Stimulated activated CD4-positive, alpha-beta T cell treated with anti-CD3 and anti-CD28 coated beads, Interleukin-15, amount 100 ng/mL, for 48 hours (primary cell): ENCODE measurements around the gene IRF4.

Experiments used
- DNase-seq, 2 donors: peaks; one replicate each; pipeline ENCODE4 v3.0.0-alpha.2; 2020; ENCODE audit warnings: low read depth in 2 of 2

Gene IRF4

GRCh38 chr6:398065-398464 lies 6.5 kb downstream of the IRF4 start:
- DNase-seq: no peak

GRCh38 chr6:398558-399078 lies 7.1 kb downstream of the IRF4 start:
- no peak for DNase-seq

GRCh38 chr6:399785-400534 lies 8.4 kb downstream of the IRF4 start:
- no peak for DNase-seq

GRCh38 chr6:400815-401214 lies 9.3 kb downstream of the IRF4 start:
- DNase-seq: no peak

- no peak for DNase-seq
These were observed 9.9 kb downstream of the IRF4 start for GRCh38 chr6:401239-401993.

- no peak for DNase-seq
These were observed 10.6 kb downstream of the IRF4 start for GRCh38 chr6:401994-402640.

- peak; percentile 74 for DNase-seq
These were observed 11.5 kb downstream of the IRF4 start for GRCh38 chr6:402901-403658.

GRCh38 chr6:403659-404655 lies 12.4 kb downstream of the IRF4 start:
- DNase-seq: no peak

- DNase-seq: no peak
These were observed 13.3 kb downstream of the IRF4 start for GRCh38 chr6:404685-405423.

- DNase-seq: no peak
These were observed 16.6 kb downstream of the IRF4 start for GRCh38 chr6:408148-408547.

GRCh38 chr6:408599-409102 lies 17.1 kb downstream of the IRF4 start:
- no peak for DNase-seq

GRCh38 chr6:409370-409972 lies 17.9 kb downstream of the IRF4 start:
- DNase-seq: no peak

- no peak for DNase-seq
These were observed 19.2 kb downstream of the IRF4 start for GRCh38 chr6:410555-411395.

- DNase-seq: no peak
These were observed 20.0 kb downstream of the IRF4 start for GRCh38 chr6:411402-412145.

GRCh38 chr6:412146-412886 lies 20.8 kb downstream of the IRF4 start:
- DNase-seq: no peak

- DNase-seq: no peak
These were observed 22.9 kb downstream of the IRF4 start for GRCh38 chr6:414447-414846.

- no peak for DNase-seq
These were observed 23.5 kb downstream of the IRF4 start for GRCh38 chr6:415087-415486.
